HuH-7 (cell line): Measurements from ENCODE around the gene DUSP7.

ENCODE experiments used
- DNase-seq: peaks from one replicate; pipeline ENCODE4 v3.0.0; 2011; ENCODE audit warnings: low spot score

DUSP7 gene

DNA sequence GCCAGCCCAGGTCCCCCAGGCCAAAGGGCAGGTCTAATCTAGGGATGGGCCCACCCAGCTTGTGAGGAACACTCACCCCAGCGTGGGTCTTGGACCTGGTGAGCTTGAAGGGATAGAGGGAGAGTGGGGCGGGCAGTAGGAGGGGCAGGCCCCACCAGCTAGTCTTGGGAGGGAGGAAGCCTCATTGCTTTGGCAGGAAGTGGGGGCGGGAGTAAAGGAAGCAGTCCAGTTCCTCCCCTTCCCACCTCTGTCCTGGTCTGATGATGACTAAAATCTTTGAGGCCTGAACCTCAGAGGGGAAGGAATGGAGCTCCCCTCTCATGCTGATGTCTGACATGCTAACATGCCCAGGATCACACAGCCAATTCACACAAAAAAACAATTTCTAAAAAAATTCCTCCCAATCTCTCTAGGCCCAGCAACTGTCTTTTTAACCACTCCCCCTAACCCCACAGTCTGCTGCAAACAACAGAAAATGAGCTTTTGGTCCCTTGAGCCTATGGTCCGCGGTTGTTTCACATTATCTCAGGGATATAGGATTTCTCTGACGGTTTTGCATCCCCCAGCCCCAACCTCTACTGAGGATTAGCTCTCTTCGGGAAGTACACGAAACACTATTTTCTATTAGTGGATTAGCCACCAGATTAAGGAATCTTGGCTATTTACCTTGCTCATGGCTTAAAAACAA is 30.7 kb upstream of the DUSP7 start:
- DNase-seq = no peak

DNA sequence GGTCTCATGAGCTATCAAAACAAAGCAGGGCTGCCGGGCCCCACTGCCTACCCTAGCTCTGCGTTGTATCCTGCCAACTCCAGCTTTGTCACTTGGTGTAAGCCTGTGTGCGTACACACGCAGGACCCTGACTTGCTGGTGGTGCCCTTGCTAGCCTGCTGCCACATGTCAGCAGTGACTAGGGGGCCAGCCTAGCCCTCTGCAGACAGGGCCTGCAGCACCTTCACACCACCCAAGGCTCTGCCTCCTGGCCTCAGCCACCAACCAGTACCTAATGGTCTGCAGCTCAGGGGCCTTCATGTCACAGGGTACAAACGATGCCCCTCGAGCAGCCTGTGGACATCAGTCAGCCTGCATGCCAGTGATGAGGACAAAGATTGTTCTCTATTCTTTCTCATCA is 30.1 kb upstream of the DUSP7 start:
- DNase-seq = no peak

DNA sequence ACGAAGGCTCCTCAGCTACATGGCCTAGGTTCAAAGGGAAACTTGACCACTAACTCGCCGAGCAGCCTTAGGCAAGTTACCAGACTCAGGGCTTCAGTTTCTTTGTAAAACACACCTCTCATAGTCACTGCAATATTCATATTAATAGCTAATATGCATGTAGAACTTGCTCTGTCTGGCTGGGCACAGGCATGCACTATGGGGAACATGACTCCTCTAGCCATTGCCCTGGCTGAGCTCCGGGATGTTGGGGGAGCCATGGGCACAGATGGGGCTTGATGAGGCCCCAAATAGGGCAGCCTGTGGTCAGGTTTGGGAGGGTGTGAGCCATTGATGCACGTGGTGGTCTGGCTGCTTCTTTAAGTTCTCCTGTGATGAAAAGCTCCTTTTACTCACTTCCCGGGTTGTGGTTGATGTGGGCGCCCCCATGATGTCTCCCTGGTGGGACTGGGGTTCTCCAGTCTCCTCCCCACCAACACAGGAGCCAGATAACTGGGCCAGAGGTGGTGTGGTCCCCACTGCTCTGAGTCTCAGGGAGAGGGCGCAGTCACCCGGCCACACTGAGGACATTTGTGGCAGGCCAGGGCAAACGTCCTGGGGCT is 29.4 kb upstream of the DUSP7 start:
- DNase-seq = no peak

DNA sequence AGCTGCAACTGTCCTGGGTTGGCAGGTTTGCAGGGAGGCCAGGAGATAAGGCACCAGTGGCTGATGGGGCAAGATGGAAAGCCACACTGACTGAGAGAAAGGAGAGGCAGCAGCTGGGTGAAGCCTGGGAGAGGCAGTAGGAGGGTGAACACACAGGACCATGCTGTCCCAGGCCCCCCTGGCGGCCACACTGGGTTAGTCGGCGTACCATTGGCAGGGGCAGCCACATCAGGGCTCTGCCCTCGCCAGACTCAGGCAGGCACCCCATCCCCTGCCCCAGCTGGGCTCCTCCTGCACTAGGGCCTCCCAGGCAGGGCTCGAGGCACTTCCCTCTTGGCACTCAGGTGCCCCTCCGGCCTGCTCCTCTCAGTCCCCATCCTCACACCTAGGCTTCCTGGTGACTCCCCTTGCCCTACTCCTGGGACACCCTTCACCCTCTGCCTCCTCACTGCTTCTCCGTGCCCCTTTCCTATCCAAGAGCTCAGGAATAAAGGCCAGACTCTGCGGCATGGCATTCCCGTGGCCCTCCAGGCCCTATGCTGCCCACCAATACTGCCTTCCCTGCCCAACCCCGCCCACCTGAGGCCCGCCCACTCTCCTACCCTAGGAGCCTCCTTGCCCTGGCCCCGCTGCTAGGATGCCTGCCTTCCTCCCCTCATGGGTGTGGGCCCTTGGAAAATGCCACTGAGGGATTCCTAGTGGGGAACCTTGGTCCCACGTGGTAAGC is 28.7 kb upstream of the DUSP7 start:
- DNase-seq = peak; percentile 44

DNA sequence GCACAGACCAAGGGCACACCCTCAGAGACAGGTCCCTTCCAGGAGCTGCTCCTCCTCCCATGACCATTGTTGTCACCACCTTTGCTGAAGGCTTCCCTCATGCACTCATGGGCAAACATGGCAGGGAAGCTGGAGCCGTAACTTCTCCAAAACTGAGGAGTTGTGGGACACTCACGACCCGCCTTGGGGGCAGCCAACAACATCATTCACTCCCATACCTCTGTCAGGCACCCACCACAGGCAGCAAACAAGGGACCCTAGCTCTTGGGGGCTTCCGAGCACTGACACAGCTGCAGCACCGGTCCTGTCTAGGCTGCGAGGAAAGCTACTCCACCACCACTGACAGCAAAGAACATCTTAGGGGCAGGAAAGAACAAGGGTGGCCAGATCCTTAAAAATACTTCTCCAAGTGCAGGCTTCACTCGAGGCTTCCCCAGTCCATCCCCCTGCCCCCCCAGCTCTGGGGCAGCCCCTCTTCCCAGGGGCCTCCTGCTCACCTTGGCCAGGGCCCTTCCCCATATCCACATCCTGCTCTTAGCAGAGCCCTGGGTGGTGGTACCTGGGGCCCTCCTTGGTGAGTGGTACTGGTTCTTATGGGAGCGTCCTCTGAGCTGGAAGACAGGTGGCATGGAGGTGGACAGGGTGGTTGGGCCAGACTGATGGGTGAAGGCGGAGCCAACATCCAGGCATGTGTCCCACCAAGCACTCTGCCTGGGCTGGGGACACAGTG is 28.0 kb upstream of the DUSP7 start:
- no peak for DNase-seq

DNA sequence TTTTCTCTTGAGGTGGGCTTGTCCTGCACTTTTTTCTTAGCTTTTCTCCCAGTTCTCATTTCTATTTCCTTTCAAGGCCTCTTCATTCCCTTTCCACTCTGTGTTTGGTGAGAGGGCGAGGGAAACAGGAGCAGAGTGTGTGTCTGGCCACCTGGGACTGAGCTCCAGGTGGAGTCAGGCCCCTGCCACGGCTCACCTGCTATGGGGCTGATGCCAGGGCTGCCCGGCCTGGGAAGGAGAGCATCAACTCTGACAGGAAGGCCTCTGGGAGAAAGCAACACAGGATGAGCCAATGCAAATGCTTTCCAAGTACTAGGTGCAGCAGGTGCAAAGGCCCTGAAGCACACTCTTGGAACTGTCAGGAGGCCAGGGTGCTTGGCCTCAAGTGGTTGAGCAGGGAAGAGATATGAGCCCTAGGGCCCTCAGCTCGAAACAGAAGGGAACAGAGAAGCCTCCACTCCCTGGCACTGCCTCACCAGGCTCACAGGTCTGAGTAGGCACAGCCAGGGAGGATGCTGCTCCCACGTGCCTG is 27.3 kb upstream of the DUSP7 start:
- DNase-seq = no peak

DNA sequence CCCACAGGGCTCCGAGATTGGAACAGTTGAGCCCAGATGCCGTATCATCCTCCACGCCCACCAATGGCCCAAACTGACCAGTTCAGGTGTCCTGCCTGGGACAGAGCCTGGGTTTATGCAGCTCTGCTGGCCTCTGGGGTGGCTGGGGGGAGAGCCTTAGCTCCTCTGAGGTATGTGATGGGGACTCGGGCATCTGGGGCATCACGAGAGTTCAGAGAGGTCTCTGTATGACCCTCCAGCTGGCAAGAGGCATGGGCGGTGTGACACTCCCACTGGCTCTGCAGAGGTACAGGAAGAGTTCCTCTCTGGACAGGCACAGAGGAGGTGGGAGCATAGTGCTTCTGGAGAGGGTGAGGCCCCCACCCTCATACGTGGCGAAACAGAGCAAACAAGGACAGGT is 26.6 kb upstream of the DUSP7 start:
- DNase-seq = no peak

DNA sequence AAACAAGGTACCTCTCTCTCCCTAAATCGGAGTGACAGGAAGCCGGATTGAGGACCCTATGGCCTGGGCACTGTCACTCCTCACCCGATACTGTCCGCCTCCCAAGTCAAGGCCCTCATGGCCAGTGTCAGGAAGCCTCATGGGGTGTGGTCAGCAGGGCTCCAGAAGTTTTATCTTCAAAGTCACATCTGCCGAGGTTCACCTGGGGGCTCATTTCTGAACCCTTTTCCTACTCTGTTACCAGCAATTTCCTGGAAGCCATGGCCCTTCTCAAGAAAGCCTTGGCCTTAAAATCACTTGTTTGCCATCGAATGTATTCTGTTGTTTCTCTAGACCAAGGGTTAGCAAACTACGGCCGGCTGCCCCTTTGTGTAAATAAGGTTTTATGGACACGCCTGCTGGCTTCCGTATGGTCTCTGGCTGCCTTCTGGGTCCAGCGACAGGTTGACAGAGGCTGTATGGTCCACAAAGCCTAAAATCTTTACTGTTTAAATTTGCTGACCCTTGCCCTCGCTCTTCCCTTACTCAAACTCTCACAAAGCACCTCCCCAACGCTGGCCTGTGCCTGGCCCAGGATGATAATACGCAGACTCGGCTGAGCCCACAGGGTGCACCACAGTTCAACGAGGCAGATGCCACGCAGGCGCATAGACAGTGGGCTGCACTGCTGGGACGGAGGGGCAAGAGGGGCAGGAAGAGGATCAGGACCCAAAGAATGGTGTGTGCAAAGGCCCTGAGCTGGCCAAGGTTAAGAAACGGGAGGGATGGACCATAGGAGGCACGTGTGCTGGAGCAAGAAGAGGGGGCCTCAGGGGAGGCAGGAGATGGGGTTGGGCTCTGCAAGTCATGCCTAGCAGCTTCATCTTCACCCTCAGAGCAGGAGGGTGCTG is 24.7 kb upstream of the DUSP7 start:
- DNase-seq = peak; percentile 54

DNA sequence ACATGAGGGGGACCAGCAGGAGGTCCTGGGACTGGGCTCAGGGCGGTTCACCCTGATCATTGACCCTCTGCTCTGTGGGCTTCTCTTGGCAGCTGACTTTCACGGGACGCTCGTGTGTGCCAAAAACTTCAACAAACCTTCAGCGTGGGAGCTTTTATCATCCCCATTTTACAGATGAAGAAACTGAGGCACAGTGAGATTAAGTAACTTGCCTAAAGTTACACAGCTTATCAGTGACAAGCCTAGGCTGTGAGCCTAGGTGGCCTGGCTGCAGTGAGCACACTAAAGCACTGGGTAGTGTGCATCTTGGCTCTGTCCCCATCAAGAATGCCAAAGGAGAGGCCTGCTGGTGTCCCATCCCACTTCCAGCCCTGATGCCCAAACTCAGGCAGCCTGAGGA is 23.6 kb upstream of the DUSP7 start:
- DNase-seq = no peak

DNA sequence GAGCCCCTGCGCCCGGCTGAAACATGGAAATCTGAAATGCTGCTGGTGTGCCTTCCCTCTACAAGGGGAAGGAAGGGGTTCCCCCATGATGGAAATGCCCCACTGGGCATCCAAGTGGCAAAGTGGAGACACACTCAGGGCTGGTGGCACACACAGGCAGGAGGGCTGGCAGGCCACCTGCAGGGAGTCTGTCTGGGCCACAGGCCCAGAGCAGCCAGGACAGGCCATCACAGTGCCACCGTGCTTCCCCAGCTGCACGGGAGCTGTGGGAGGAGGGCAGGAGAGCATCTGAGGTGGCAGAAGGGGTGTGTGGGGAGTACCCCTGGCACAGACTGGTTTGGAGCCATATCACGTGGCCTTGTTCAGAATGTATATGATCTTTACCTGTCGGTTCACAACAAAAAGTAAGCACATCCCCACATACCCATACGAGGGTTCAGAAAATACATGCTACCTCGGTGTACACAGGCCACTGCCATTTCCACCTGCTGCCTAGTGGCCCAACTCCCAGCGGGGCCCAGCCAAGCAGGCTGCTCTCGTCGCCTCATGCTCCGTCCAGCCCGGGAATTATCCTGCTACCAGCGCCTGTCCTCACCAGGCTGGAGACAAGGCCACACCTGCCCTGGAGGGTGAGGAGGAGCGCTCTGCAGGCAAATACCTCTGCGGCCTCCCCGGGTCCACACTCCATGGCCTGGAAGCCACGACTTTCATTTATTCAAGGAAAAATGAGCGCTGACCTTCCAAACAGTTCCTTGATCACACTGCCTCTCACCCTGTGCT is 22.6 kb upstream of the DUSP7 start:
- DNase-seq = no peak

DNA sequence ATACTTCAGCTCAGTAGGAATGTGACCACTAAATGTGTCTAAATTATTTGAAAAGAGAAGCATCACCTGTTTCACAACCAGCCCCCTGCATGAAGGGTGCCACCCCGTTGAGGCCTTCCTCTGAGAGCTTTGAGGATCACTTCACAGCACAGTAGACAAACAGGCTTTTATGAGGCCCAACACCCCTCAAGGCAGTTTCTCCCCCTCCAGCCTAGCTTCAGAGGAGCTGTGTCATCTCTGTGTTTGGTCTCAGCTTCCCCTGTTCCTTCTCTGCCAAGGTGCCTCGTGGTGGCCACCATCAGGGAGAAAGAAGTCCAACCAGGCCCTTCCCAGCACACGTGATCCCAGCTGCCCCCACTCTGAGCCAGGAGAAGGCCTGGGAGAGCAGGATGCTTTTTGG is 21.6 kb upstream of the DUSP7 start:
- DNase-seq = no peak

DNA sequence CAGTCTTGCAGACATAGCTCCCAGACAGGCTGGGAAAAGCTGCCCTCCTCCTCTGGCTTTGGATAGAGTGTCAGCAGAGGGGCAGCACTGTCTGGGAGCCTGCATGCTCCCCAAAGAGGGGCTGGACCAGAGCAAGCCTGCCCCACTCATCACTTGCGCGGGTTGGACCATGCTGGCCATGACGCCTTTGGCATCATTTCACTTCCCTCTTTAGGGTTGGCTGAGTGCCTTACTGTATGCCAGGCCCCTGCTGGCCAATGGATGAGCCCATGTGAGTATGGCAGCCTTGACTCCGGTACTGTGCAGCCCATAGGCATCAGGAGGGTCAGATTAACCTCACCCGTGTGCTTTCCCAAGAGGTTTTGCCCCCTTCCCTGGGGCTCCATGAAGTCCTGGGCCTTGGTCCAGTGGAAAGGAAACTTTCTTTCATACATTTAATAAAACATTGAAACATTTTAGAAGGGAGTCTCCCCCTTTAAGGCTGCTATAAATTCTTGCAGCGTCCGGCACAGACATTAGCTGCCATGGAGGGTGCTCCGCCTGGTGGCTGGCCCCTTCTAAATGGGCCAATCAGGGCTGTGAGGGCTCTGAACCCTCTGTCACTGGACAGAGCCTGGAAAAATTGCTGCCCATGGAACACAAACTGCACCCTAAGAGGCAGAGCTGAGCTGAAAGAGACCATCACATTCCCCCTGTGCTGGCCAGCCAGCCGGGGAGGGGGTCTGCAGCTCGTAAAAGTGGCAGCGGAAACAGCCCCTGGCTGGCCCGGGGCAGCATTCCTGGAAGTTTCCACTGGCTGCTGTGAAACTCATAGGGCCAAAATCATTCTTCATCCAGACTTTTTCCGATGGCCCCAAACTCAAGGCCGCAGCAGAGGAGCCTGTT is 20.8 kb upstream of the DUSP7 start:
- DNase-seq = no peak

DNA sequence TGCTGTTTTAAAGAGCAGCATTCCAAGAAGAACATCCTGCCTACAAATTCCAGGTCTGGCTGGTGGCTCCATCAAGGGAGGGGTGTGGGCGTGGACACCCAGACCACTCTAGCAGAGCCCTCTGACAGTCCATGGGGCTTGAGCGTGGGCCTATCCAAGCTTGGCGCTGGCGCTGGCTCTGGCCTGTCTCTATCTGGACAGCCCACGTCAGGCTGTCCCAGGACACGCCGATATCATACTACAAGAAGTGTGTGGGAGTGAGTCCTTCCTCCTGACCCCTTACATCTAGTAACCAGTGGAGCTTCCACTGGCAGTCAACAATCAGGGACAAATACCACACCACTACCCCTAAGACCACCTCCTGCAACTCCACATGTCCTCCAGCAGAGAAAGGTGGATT is 17.1 kb upstream of the DUSP7 start:
- no peak for DNase-seq

DNA sequence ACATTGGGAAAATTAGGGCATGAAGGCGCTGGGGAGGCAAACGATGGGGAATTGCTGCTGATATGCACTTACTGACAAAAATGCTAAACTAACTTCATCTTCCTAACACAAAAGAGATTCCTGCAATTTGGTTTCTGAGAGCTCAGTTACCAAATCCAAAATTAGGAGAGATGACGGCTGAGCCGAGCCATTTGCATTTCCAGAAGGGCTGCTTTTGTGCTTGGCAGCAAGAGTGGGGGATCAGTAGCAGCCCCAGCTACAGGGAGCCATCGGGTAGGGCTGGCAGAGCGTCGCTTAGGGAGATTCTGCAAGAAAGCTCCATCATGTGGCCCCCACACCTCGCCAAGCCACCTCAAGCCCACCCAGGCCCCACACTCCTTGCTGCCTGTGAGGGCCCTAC is 16.1 kb upstream of the DUSP7 start:
- DNase-seq = no peak

DNA sequence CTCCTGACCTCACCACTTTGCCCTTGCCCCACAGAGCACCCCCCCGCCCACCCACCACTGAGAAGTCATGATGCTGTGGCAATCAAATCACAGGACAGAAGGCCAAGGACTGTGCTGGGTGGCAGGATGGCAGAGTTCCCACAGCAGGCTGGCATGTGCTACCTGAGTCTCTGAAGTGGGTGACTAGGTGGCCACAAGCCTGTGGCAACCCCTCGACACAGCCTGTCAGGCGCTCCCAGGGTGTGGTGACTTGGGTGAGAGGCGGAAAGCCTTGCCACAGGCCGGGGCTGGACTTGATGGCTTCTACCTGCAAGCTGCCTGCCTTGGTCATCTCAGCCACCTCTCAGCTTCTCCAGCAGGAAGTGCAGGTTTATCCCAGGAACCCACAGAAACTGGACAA is 15.6 kb upstream of the DUSP7 start:
- no peak for DNase-seq

DNA sequence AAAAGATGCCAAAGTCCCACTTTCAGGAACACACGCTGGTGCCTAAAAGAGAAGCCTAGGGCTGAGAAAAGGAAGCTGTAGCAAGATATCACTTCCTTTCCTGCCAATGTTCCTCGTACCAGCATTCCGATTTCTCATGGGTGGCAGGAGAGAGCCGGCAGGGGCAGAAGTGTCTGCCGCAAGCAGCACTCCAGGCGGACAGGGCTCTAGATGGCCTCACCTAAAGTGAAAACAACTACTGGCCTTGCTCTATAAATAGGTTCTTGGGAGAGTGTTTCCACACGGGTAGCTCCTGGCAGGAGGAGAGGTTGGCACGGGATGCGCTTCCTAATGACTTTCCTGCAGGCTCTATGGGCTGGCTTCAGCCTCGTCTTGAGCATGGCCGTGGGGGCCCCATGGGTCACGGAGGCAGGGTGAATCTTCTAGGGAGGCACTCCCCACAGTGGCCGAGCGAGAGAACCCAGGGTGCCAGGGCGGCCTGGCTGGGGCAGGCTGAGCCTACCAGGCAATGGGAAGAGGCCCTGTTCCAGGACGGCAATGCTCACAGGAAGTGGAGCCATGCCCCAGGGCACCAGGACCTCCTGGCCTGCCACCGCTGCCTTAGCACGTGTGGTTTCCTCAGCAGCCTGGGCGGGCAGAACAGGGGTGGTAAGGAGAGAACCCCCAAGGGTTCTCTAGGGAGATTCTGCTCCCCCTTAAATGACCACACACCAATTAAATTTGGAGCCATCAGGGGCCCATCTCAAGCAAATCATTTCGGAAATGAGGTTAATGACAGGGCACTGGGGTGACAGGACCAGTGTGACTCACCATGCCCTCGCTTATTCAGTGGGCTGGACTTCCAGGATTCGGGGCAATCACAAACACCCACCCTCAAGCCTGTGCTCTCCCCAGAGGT is 14.6 kb upstream of the DUSP7 start:
- DNase-seq = no peak

DNA sequence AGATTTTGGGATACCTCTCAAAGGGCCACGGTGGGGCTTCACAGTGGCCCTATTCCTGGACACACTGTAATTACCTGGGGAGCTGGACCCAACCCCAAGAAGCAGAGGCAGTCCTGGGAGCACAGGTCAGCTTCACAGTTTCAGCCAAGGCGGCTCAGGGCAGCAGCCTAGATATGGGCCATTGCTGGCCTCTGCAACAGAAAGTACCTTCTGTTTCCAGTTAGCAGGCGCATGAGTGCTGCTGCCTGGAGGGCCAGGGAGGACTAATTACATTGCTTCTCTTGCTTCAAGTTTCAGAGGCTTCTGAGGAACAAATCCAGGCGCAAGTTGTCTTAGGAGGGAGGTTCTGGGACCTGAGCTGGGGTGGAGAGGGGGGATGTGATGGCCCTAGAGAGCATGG is 13.5 kb upstream of the DUSP7 start:
- DNase-seq = no peak

DNA sequence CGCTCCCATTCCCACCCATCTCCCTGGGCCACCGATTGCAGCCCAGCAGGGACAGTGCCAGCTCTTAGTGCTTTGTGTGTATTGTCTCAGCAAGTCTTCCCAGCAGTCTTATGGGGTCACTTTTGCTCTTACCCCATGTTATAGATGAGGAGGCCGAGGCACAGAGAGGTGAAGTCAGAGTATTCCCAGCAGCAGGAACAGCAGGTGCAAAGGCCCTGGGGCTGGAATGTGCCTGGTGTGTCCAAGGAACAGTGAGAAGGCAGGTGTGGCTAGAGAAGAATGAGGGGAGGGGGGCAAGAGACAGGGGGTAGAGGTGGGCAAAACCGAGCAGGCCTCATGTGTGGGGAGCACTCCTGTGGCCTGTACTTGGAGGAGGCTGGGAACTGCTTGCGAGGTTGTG is 12.8 kb upstream of the DUSP7 start:
- DNase-seq = no peak

DNA sequence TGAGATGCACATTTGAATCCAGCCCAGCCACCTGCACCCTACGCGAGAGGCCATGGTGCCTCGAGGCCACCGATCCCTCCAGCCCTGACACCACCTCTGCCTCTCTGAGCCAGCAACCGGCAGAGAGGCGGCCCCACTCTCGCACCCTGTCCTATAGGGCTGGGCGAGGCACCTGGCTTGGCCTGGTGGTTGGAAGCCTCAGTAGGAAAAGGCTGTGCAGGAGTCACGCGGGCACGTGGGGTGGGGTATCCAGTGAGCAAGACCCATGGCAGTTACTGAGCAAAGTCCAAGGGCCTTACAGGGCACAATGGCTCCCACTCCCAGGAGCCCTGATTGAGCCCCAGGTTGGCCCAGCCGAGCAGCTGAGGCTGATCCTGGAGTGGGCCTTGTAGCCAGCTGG is 12.4 kb upstream of the DUSP7 start:
- no peak for DNase-seq
